ENCODE results near the gene CAP2.

- TF ChIP-seq CREB1 (IDR thresholded peaks at IDR 0.05; ENCODE audit: low read depth) (no peak), EP300 (IDR thresholded peaks at IDR 0.05; ENCODE audit: borderline replicate concordance) (no peak), TEAD4 (IDR thresholded peaks at IDR 0.05) (no peak), USF1 (IDR thresholded peaks at IDR 0.05) (no peak), YY1 (IDR thresholded peaks at IDR 0.05; ENCODE audit: low read depth) (no peak), NFIC (IDR thresholded peaks at IDR 0.05) (no peak), ZBTB7A (IDR thresholded peaks at IDR 0.05; ENCODE audit: low read depth) (no peak)
These were observed 32.4 kb upstream of the CAP2 start for GRCh38 chr6:17361013-17361412.
